HepG2 (cell line): Measurements from ENCODE around the gene MAGIX. TPM values are rescaled to one million over a fixed set of nuclear protein-coding genes. Genes with fewer than 3 reads are reported as not detected.
A peak's percentile ranks its signal among the peaks of the same experiment; 100 is the strongest.

Experiments
- ARNT ChIP-seq: fragments of 450-650 bp; IDR thresholded peaks from 2 replicates; pipeline ENCODE4 v1.6.1; 2017
- ARNTL ChIP-seq: sonication (generic); formaldehyde crosslinking; IDR thresholded peaks from 2 replicates; pipeline ENCODE4 v1.4.0; 2020; ENCODE audit warnings: mild to moderate bottlenecking, missing genetic modification reagents
- BCL3 ChIP-seq: sonication (generic); formaldehyde crosslinking; IDR thresholded peaks from 2 replicates; pipeline ENCODE4 v1.5.1; 2020; ENCODE audit warnings: mild to moderate bottlenecking, missing genetic modification reagents, moderate library complexity
- GMEB1 ChIP-seq: sonication (generic); formaldehyde crosslinking; IDR thresholded peaks from 2 replicates; pipeline ENCODE4 v1.5.1; 2020; ENCODE audit warnings: missing genetic modification reagents, mild to moderate bottlenecking, borderline replicate concordance
- HINFP ChIP-seq: sonication (generic); formaldehyde crosslinking; IDR thresholded peaks from 2 replicates; pipeline ENCODE4 v1.4.0; 2020; ENCODE audit warnings: low read depth, mild to moderate bottlenecking, missing genetic modification reagents
- PPARG ChIP-seq: conservative IDR thresholded peaks from 2 replicates; pipeline ENCODE4 v1.6.1; 2016; ENCODE audit warnings: missing biosample characterization, missing genetic modification reagents
- RFX1 ChIP-seq: fragments of 450-650 bp; IDR thresholded peaks from 2 replicates; pipeline ENCODE4 v1.6.1; 2017
- THAP7 ChIP-seq: sonication (generic); formaldehyde crosslinking; IDR thresholded peaks from 2 replicates; pipeline ENCODE4 v1.8.1; 2023; ENCODE audit warnings: mild to moderate bottlenecking, missing genetic modification reagents
- TP53 ChIP-seq: sonication (generic); formaldehyde crosslinking; conservative IDR thresholded peaks from 2 replicates; pipeline ENCODE4 v1.4.0; 2020; ENCODE audit warnings: missing genetic modification reagents
- ZBTB10 ChIP-seq: sonication (generic); formaldehyde crosslinking; IDR thresholded peaks from 2 replicates; pipeline ENCODE4 v1.4.0; 2020; ENCODE audit warnings: missing genetic modification reagents, borderline replicate concordance
- ZBTB8A ChIP-seq: sonication (generic); formaldehyde crosslinking; IDR thresholded peaks from 2 replicates; pipeline ENCODE4 v1.4.0; 2020; ENCODE audit warnings: mild to moderate bottlenecking, low read depth, missing genetic modification reagents, borderline replicate concordance
- ZEB1 ChIP-seq: IDR thresholded peaks from 2 replicates; pipeline ENCODE4 v1.6.1; 2012; ENCODE audit warnings: mild to moderate bottlenecking, low read depth, inconsistent platforms; ENCODE audit not compliant: insufficient replicate concordance
- ZFP62 ChIP-seq: sonication (generic); formaldehyde crosslinking; IDR thresholded peaks from 2 replicates; pipeline ENCODE4 v1.4.0; 2020; ENCODE audit warnings: missing genetic modification reagents
- ZNF460 ChIP-seq: sonication (generic); formaldehyde crosslinking; IDR thresholded peaks from 2 replicates; pipeline ENCODE4 v1.5.1; 2020; ENCODE audit warnings: missing genetic modification reagents, mild to moderate bottlenecking, borderline replicate concordance
- ZNF556 ChIP-seq: sonication (generic); formaldehyde crosslinking; IDR thresholded peaks from 2 replicates; pipeline ENCODE4 v1.4.0; 2020; ENCODE audit warnings: mild to moderate bottlenecking, missing genetic modification reagents, borderline replicate concordance
- ZNF557 ChIP-seq: sonication (generic); formaldehyde crosslinking; IDR thresholded peaks from 2 replicates; pipeline ENCODE4 v1.4.0; 2020; ENCODE audit warnings: missing genetic modification reagents
- ZNF570 ChIP-seq: sonication (generic); formaldehyde crosslinking; IDR thresholded peaks from 2 replicates; pipeline ENCODE4 v1.4.0; 2020; ENCODE audit warnings: mild to moderate bottlenecking, missing genetic modification reagents, borderline replicate concordance
- ZNF746 ChIP-seq: sonication (generic); formaldehyde crosslinking; IDR thresholded peaks from 2 replicates; pipeline ENCODE4 v1.8.0; 2022; ENCODE audit warnings: mild to moderate bottlenecking, missing genetic modification reagents
- polyA plus RNA-seq, 8 experiments: library from polyadenylated mRNA; depleted of rRNA in 3 of 8; stranded (reverse) in 7 of 8; unstranded in 1 of 8; fragments of >200 nt; fragmentation: Illumina TruSeq in 4 of 8; extraction: Trizol in 4 of 8; gene quantifications; 2 replicates each; pipeline versions ENCODE4 v1.2.1 to v1.2.3, GENCODE V29; 2011 to 2016; ENCODE audit warnings: low read depth in 4 of 8, missing spikeins in 1 of 8, mixed read lengths in 1 of 8; ENCODE audit not compliant: insufficient read depth in 1 of 8
- total RNA-seq, 5 experiments: library from RNA; depleted of rRNA; stranded (reverse); fragments of >200 nt; fragmentation: Illumina TruSeq; extraction: Trizol; gene quantifications; 2 replicates each; pipeline ENCODE4 v1.2.3, GENCODE V29; 2016; ENCODE audit warnings: low read depth in 1 of 5
- TF ChIP-seq, protein P1 (sequence below): sonication (generic); formaldehyde crosslinking; IDR thresholded peaks from 2 replicates; pipeline ENCODE4 v1.4.0; 2020; ENCODE audit warnings: missing genetic modification reagents

Gene MAGIX
- total and polyA plus RNA-seq, 2 of the 13 experiments (the other 11 are each of a cell fraction or from before 2014, with no cell fraction given): 0.63 to 1.2 TPM

- TF ChIP-seq ZBTB10 (no peak), RFX1 (no peak), ZEB1 (no peak), PPARG (0 out of 2 replicates have a peak, but pooled peaks have one; percentile 36), ZNF746 (no peak), ZBTB8A (CRISPR knock-in tag) (no peak), ZNF557 (CRISPR knock-in tag) (no peak), HINFP (CRISPR knock-in tag) (peak; percentile 55; the same call in 1 of the 2 replicates), ZNF460 (CRISPR knock-in tag) (no peak), THAP7 (CRISPR knock-in tag) (no peak), BCL3 (CRISPR knock-in tag) (peak; percentile 75), GMEB1 (peak; percentile 67), ARNTL (CRISPR knock-in tag) (no peak), ZNF556 (CRISPR knock-in tag) (peak; percentile 78; the same call in 1 of the 2 replicates), ZFP62 (CRISPR knock-in tag) (no peak), ZNF570 (CRISPR knock-in tag) (no peak), ARNT (no peak), TP53 (CRISPR knock-in tag) (no peak)
- TF ChIP-seq, protein P1, sequence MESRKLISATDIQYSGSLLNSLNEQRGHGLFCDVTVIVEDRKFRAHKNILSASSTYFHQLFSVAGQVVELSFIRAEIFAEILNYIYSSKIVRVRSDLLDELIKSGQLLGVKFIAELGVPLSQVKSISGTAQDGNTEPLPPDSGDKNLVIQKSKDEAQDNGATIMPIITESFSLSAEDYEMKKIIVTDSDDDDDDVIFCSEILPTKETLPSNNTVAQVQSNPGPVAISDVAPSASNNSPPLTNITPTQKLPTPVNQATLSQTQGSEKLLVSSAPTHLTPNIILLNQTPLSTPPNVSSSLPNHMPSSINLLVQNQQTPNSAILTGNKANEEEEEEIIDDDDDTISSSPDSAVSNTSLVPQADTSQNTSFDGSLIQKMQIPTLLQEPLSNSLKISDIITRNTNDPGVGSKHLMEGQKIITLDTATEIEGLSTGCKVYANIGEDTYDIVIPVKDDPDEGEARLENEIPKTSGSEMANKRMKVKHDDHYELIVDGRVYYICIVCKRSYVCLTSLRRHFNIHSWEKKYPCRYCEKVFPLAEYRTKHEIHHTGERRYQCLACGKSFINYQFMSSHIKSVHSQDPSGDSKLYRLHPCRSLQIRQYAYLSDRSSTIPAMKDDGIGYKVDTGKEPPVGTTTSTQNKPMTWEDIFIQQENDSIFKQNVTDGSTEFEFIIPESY (CRISPR knock-in tag): no peak
Observed at GRCh38 chrX:49199906-49200771, 37.6 kb downstream of the MAGIX start, which contains the start of gene SYP (continued).
